Kasumi-1 (cell line): ENCODE results near the gene TSC2.

Experiments used
- DNase-seq, 2 experiments: peaks; one replicate each; lab custom pipeline; 2025; lab: John Stamatoyannopoulos, UW

Gene TSC2

DNA sequence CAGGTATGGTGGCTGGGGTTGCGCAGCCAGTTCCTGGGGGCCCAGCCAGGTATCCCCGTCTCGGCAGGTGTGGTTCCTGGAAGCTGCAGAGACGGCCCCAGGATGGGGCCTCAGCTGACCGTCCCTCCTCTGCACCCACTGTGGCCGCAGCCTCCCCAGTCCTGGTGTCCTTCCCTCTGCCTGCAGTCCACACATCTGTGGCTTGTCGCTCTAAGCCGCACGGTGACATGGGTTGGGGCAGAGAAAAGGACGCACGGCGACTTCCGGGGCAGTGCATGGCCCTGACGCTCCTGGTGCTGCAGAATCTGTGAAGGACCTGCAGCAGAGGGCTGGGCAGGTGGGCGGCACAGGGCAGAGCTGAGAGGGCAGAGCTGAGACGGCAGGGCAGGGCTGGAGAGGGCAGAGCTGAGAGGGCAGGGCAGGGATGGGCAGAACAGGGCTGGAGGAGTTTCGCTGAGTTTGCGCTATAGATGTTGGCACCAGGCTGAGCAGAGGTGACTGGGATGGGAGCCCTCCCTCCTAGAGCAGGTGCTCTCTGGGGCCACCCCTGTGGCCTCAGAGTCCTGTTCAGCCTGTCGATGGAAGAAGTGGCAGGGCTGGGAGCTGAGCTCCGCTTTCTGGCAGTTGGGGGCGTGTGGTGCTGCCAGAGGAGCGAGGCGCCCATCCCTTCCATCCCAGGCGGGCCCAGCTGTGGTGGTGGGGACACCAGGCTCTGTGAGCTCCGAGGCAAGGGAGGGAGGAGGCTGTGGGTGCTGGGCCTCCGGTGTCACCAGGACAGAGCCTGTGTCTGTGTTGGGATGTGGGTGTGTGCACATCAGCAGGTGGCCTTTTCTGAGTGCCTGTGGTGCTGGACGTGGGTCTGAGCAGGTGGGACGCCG is 23.0 kb downstream of the TSC2 start:
- no peak for DNase-seq

- peak; percentile 8 to 35 for DNase-seq
Measured at GRCh38 chr16:2071454-2072202, 23.8 kb downstream of the TSC2 start.

DNA sequence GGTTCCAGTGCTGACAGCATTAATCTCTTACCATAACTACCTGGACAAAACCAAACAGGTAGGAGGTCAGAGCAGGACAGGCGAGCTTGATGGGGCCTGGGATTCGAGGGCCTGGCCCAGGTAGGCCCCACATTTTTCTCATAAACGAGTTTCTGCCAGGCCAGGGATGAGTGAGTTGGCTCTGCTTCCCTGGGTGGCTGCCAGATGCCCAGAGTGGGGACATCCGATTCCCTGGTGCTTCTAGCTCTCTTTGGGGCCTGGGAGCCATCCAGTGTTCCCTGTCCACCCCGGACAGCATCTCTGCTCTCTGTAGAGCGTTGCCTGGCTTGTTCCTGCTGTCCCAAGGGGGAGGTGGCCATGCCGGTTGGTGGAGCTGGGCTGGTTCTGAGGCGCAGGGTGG is 25.1 kb downstream of the TSC2 start:
- no peak for DNase-seq

DNA sequence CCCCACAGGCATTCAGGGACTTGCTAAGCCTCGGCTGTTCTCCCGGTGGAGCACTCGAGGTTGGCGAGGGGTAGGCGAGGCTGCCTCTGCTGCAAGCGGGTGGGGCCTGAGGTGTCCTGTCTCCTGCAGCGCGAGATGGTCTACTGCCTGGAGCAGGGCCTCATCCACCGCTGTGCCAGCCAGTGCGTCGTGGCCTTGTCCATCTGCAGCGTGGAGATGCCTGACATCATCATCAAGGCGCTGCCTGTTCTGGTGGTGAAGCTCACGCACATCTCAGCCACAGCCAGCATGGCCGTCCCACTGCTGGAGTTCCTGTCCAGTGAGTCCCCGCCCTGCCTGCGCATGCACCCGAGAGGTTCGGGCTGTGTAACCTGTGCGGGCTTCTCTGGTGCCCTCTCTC is 26.3 kb downstream of the TSC2 start:
- DNase-seq = no peak

- DNase-seq = no peak
Measured at GRCh38 chr16:2075631-2076030, 27.8 kb downstream of the TSC2 start.

GRCh38 chr16:2076072-2076865 is 28.5 kb downstream of the TSC2 start:
- no peak for DNase-seq

DNA sequence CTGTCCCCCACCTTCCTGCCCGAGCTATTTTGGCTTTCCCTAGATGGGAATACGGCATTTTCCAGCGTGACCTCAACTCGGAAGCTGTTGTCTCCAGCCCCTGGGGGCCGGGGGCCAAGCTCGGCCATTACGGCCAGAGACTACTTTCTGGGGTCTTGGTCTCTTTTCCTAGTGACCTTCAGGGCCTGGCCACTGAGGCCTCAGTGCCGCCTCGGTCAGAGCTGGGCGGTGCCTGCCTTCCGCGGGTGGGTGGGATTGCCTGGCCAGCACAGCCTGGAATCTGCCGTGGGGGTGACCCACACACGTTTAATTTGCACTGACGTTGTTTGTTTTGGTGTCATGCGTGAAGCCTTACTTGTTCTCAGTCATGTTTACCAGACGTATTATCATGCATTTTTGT is 29.2 kb downstream of the TSC2 start:
- DNase-seq = no peak

GRCh38 chr16:2077696-2078095 is 29.9 kb downstream of the TSC2 start:
- no peak for DNase-seq

DNA sequence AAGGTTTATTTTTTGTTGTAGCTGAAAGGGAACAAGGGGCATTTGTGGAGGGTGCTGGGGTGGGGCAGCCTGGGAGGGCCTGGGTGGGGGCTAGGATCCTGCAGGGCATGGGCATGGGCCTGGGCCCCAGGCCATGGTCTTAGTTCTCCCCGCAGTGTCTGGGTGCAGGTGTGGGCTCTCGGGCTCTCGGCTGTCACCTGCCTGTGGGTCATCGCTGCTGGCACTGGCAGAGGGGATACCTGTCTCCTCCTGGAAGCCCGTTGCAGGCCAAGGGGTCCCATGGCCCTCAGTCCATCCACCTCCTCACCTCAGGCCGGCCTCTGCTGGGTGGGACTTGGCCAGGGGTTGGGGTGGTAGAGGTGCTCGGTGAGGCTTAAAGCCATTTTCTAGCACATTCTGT is 30.3 kb downstream of the TSC2 start:
- no peak for DNase-seq

DNA sequence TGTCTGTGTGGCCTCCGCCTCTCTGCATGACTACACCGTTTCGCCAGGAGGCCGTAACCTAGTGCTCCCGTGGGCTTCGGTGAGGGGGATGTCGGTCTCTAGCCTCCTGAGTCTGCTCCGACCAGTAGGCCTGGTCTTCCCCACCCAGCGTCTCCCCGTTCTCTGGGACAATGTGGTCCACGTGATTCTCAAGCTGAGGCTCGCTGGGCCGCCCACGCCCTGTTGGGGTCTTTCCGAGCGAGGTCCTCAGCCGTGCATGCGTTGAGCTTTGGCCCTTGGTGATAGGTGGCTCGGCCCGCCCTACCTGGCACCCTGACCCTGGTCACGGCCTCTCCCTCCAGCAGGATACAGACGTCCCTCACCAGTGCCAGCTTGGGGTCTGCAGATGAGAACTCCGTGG is 30.9 kb downstream of the TSC2 start:
- DNase-seq = no peak

- DNase-seq = no peak
Measured at GRCh38 chr16:2079311-2079800, 31.6 kb downstream of the TSC2 start.

DNA sequence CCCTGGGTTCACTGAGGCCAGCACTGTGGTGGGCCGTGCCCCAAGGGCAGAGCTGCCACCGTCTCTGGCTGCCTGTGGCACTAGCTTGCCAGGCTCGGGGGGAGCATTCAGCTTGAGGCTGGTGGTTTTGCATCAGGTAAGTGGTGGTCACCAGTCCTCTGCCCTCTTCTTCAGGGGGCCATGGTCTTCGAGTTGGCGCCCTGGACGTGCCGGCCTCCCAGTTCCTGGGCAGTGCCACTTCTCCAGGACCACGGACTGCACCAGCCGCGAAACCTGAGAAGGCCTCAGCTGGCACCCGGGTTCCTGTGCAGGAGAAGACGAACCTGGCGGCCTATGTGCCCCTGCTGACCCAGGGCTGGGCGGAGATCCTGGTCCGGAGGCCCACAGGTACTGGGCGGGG is 32.2 kb downstream of the TSC2 start:
- DNase-seq = no peak

DNA sequence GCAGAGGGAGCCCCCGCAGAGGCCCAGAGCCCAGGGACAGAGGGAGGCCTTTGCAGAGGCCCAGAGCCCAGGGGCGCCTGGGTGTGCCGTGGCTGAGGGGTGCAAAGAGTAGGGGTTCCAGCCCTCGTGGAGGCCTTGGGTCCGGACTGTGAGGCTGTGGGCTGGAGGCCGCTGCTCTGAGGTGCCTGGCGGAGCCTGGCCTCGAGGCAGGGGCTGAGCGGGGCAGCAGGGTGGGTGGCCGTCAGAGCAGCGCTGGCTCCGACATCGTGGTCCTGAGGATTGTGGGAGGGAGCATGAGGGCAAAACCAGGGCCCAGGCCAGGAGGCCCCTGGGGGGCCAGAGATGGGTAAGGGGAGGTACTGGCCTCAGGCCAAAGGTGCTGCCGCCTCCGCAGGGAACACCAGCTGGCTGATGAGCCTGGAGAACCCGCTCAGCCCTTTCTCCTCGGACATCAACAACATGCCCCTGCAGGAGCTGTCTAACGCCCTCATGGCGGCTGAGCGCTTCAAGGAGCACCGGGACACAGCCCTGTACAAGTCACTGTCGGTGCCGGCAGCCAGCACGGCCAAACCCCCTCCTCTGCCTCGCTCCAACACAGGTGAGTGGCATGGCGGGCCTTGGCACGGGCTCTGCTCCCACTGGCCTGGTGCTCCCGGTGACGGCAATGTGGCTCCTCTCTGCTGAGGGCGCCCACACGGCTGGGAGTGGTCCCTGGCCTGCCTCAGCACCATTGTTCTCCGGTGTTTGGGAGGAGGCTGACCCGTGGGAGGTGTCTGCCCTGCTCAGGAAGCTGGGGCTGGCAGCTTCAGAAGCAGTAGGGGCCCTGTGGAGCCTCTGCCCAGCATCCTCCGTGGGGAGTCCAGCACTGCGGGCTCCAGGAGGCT is 33.7 kb downstream of the TSC2 start:
- DNase-seq = no peak

GRCh38 chr16:2082171-2082982 is 34.6 kb downstream of the TSC2 start:
- no peak for DNase-seq

- peak; percentile 41 to 55 for DNase-seq
Measured at GRCh38 chr16:2082983-2083364, 35.2 kb downstream of the TSC2 start.

GRCh38 chr16:2083409-2083808 is 35.6 kb downstream of the TSC2 start:
- no peak for DNase-seq

DNA sequence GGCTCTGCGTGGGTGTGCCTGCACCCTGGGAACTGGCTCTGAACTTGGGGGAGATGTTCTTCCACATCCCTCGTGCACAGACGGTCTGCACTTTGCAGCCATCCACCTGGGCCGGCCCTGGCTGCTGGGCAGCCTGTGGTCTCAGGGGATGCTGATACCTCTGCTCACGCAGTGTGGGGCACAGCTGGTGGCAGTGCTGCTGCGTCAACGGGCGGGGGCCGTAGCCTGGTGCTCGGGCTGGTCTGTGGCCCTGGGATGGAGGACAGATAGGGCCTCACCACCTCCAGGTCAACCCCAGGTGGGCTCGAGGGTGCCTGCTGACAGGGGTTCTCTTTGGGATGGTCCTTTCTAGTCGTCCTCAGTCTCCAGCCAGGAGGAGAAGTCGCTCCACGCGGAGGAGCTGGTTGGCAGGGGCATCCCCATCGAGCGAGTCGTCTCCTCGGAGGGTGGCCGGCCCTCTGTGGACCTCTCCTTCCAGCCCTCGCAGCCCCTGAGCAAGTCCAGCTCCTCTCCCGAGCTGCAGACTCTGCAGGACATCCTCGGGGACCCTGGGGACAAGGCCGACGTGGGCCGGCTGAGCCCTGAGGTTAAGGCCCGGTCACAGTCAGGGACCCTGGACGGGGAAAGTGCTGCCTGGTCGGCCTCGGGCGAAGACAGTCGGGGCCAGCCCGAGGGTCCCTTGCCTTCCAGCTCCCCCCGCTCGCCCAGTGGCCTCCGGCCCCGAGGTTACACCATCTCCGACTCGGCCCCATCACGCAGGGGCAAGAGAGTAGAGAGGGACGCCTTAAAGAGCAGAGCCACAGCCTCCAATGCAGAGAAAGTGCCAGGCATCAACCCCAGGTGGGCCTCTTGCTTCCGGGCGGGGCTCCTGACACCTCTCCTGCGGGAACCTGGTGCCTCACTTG is 36.3 kb downstream of the TSC2 start:
- DNase-seq = no peak

DNA sequence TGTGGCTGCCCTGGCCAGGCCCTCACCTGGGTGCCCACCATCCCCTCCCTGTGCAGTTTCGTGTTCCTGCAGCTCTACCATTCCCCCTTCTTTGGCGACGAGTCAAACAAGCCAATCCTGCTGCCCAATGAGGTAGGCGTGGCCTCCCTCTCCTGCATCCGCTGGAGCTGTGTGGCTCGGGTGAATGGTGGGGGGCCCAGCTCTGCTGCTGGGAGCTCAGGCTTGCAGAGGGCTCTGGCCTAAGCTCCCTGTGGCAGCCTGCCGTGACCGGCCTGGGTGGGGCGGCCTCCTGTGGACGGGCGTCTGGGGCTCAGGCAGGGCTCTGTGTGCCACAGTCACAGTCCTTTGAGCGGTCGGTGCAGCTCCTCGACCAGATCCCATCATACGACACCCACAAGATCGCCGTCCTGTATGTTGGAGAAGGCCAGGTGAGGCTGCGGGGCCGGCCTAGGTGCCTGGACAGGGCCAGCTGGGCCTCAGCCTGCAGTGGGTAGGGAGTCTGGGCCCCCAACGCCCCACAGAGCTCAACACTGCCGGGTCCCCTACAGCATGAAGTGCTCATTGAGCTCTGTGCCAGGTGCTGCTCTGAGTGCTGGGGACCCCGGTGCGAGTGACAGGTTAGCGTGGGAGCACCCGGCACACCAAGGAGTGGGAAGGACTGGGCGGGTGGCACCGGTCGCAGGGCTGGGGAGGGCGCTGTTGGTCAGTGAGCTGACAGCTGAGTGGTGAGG is 37.3 kb downstream of the TSC2 start:
- no peak for DNase-seq

- no peak for DNase-seq
Measured at GRCh38 chr16:2085669-2086068, 37.9 kb downstream of the TSC2 start.
